IMR-90 (cell line): Measurements from ENCODE around the gene FGR. TPM values are rescaled to one million over a fixed set of nuclear protein-coding genes. Genes with fewer than 3 reads are reported as not detected.

ENCODE experiments used
- ATAC-seq: fragments of 200-7000 bp; cut with Tn5 transposase; 2 replicates; pipeline ENCODE4 v1.9.1; 2020; ENCODE audit warnings: low read depth, mild to moderate bottlenecking, moderate library complexity
- BruUV-seq: library from RNA; stranded (reverse); fragments of 400-500 nt; replicated peaks from 2 replicates; lab custom pipeline; 2021; lab: Mats Ljungman, UMichigan
- CTCF ChIA-PET: fragments of 300-600 bp; formaldehyde crosslinking; extraction: SDS; loops from one replicate; lab custom pipeline; 2021; ENCODE audit warnings: antibody characterized with exemption; lab: Yijun Ruan, JAX
- POLR2A ChIA-PET: fragments of 300-600 bp; sonication (Branson Sonifier 250); formaldehyde crosslinking; loops from one replicate; lab custom pipeline; 2022; ENCODE audit warnings: antibody characterized with exemption; ENCODE audit not compliant: unreplicated experiment; lab: Charles Lee
- DNase-seq: peaks from one replicate; pipeline ENCODE4 v3.0.0; 2013
- H2AFZ ChIP-seq: replicated peaks from 2 replicates; pipeline ENCODE3; 2013; ENCODE audit warnings: low read length, mild to moderate bottlenecking; ENCODE audit not compliant: poor library complexity
- H2AK5ac ChIP-seq: 2 replicates; pipeline ENCODE4 v1.6.1; 2013; ENCODE audit warnings: low read depth, low read length, inconsistent platforms
- H2AK9ac ChIP-seq: replicated peaks from 2 replicates; pipeline ENCODE3; 2013; ENCODE audit warnings: mild to moderate bottlenecking, low read depth, low read length, moderate library complexity; ENCODE audit not compliant: poor library complexity
- H2BK120ac ChIP-seq: 2 replicates; pipeline ENCODE4 v1.6.1; 2013; ENCODE audit warnings: low read depth, low read length, inconsistent platforms
- H2BK15ac ChIP-seq: 3 replicates; pipeline ENCODE4 v1.6.1; 2013; ENCODE audit warnings: low read depth, low read length, inconsistent platforms
- H2BK20ac ChIP-seq: 2 replicates; pipeline ENCODE4 v1.6.1; 2013; ENCODE audit warnings: low read depth, mild to moderate bottlenecking, inconsistent platforms, low read length, moderate library complexity
- H2BK5ac ChIP-seq: 2 replicates; pipeline ENCODE4 v1.6.1; 2013; ENCODE audit warnings: mild to moderate bottlenecking, low read depth, low read length, inconsistent platforms; ENCODE audit not compliant: poor library complexity, severe bottlenecking
- H3K14ac ChIP-seq: replicated peaks from 2 replicates; pipeline ENCODE4 v1.6.1; 2013; ENCODE audit warnings: low read depth, low read length, inconsistent platforms
- H3K18ac ChIP-seq: 2 replicates; pipeline ENCODE4 v1.6.1; 2013; ENCODE audit warnings: low read depth, low read length, control low read depth
- H3K23ac ChIP-seq: 2 replicates; pipeline ENCODE4 v1.6.1; 2013; ENCODE audit warnings: low read depth, low read length, inconsistent platforms
- H3K27ac ChIP-seq: 2 replicates; pipeline ENCODE4 v1.5.1; 2013; ENCODE audit warnings: mild to moderate bottlenecking, control low read depth, low read length; ENCODE audit not compliant: insufficient read depth
- H3K27me3 ChIP-seq: 2 replicates; pipeline ENCODE4 v1.6.1; 2013; ENCODE audit warnings: low read length; ENCODE audit not compliant: control insufficient read depth, insufficient read depth
- H3K36me3 ChIP-seq: 2 replicates; pipeline ENCODE4 v1.6.1; 2013; ENCODE audit warnings: low read length, mixed read lengths; ENCODE audit not compliant: control insufficient read depth, insufficient read depth
- H3K4ac ChIP-seq: 2 replicates; pipeline ENCODE4 v1.6.1; 2013; ENCODE audit warnings: low read depth, low read length, inconsistent platforms
- H3K4me1 ChIP-seq: 2 replicates; pipeline ENCODE4 v1.6.1; 2013; ENCODE audit warnings: low read length, mixed read lengths; ENCODE audit not compliant: control insufficient read depth, insufficient read depth
- H3K4me2 ChIP-seq: 2 replicates; pipeline ENCODE4 v1.6.1; 2013; ENCODE audit warnings: low read depth, mild to moderate bottlenecking, control low read depth, low read length, moderate library complexity
- H3K4me3 ChIP-seq: 2 replicates; pipeline ENCODE4 v1.5.1; 2013; ENCODE audit warnings: low read depth, mild to moderate bottlenecking, control low read depth, low read length, moderate library complexity; ENCODE audit not compliant: insufficient read depth
- H3K56ac ChIP-seq: 2 replicates; pipeline ENCODE4 v1.6.1; 2013; ENCODE audit warnings: low read length, inconsistent platforms; ENCODE audit not compliant: insufficient read depth; ENCODE audit errors: extremely low read depth
- H3K79me1 ChIP-seq, 2 experiments: 2 replicates each; pipeline ENCODE4 v1.6.1; 2013; ENCODE audit warnings: low read length in 2 of 2, inconsistent platforms in 1 of 2, low read depth in 1 of 2
- H3K9ac ChIP-seq: 2 replicates; pipeline ENCODE4 v1.6.1; 2013; ENCODE audit warnings: low read depth, low read length, control low read depth
- H3K9me1 ChIP-seq: 2 replicates; pipeline ENCODE4 v1.6.1; 2013; ENCODE audit warnings: low read length, inconsistent platforms; ENCODE audit not compliant: insufficient read depth
- H3K9me3 ChIP-seq: 2 replicates; pipeline ENCODE4 v1.6.1; 2013; ENCODE audit warnings: low read length; ENCODE audit not compliant: control insufficient read depth, insufficient read depth
- H4K20me1 ChIP-seq: 2 replicates; pipeline ENCODE4 v1.6.1; 2013; ENCODE audit warnings: low read length, inconsistent platforms; ENCODE audit not compliant: insufficient read depth
- H4K5ac ChIP-seq: 2 replicates; pipeline ENCODE4 v1.6.1; 2013; ENCODE audit warnings: mild to moderate bottlenecking, low read depth, low read length, control low read depth
- H4K8ac ChIP-seq, 2 experiments: 2 replicates each; pipeline ENCODE4 v1.6.1; 2013; ENCODE audit warnings: low read depth in 2 of 2, low read length in 2 of 2, control low read depth in 1 of 2, inconsistent platforms in 1 of 2
- H4K91ac ChIP-seq: 2 replicates; pipeline ENCODE4 v1.6.1; 2013; ENCODE audit warnings: low read depth, low read length, inconsistent platforms; ENCODE audit not compliant: insufficient read depth
- BHLHE40 ChIP-seq: fragments of 150-350 bp; IDR thresholded peaks from 2 replicates; pipeline ENCODE4 v1.6.1; 2016; ENCODE audit warnings: mild to moderate bottlenecking, low read depth, low read length
- CEBPB ChIP-seq: IDR thresholded peaks from 2 replicates; pipeline ENCODE4 v1.6.1; 2012; ENCODE audit warnings: low read depth, low read length, improper control_type of control experiment
- CHD1 ChIP-seq: IDR thresholded peaks from 2 replicates; pipeline ENCODE4 v1.6.1; 2012; ENCODE audit warnings: low read depth, low read length, improper control_type of control experiment
- FOS ChIP-seq: fragments of 150-350 bp; IDR thresholded peaks from 2 replicates; pipeline ENCODE4 v1.6.1; 2016; ENCODE audit warnings: low read depth, low read length
- MAFK ChIP-seq: IDR thresholded peaks from 2 replicates; pipeline ENCODE4 v1.6.1; 2012; ENCODE audit warnings: low read depth, low read length, improper control_type of control experiment
- MAZ ChIP-seq: IDR thresholded peaks from 2 replicates; pipeline ENCODE4 v1.6.1; 2012; ENCODE audit warnings: low read depth, mild to moderate bottlenecking, low read length, improper control_type of control experiment, moderate library complexity, borderline replicate concordance
- MXI1 ChIP-seq: IDR thresholded peaks from 2 replicates; pipeline ENCODE4 v1.6.1; 2012; ENCODE audit warnings: low read depth, mild to moderate bottlenecking, low read length, moderate library complexity, borderline replicate concordance
- NFE2L2 ChIP-seq: fragments of 150-350 bp; IDR thresholded peaks from 2 replicates; pipeline ENCODE4 v1.6.1; 2016; ENCODE audit warnings: low read depth, mild to moderate bottlenecking, low read length
- POLR2A ChIP-seq: IDR thresholded peaks from 2 replicates; pipeline ENCODE4 v1.6.1; 2012; ENCODE audit warnings: mild to moderate bottlenecking, low read depth, low read length
- RAD21 ChIP-seq: IDR thresholded peaks from 2 replicates; pipeline ENCODE4 v1.6.1; 2012; ENCODE audit warnings: low read length, improper control_type of control experiment
- RCOR1 ChIP-seq: IDR thresholded peaks from 2 replicates; pipeline ENCODE4 v1.6.1; 2012; ENCODE audit warnings: mild to moderate bottlenecking, low read length, improper control_type of control experiment; ENCODE audit not compliant: insufficient replicate concordance
- RFX5 ChIP-seq: IDR thresholded peaks from 2 replicates; pipeline ENCODE4 v1.8.0; 2012; ENCODE audit warnings: low read depth, mild to moderate bottlenecking, low read length, moderate library complexity
- SMC3 ChIP-seq: fragments of 150-350 bp; IDR thresholded peaks from 2 replicates; pipeline ENCODE4 v1.6.1; 2016; ENCODE audit warnings: low read depth, mild to moderate bottlenecking, antibody characterized with exemption, low read length, moderate library complexity
- WGBS, 2 experiments: methylation state at CpG; one replicate each; pipeline versions ENCODE4 v1.1.5 to v1.1.7; 2013; ENCODE audit warnings: missing lambda C conversion rate in 2 of 2; ENCODE audit not compliant: insufficient read length in 1 of 2; ENCODE audit errors: extremely low coverage in 2 of 2; 5-methylcytosine and 5-hydroxymethylcytosine counted together
- dilution Hi-C: fragments of 300-500 bp; cut with HindIII; formaldehyde crosslinking; loops from one replicate; pipeline ENCODE4 v1.14.3; 2018; ENCODE audit warnings: low sequenced_read_pairs; ENCODE audit not compliant: unreplicated experiment
- in situ Hi-C: fragments of 300-500 bp; cut with MboI; formaldehyde crosslinking; loops from 3 replicates; pipeline ENCODE4 v1.14.3; 2019; ENCODE audit warnings: low sequenced_read_pairs, inconsistent platforms, mixed read lengths
- intact Hi-C: fragments of 100-400 bp; cut with micrococcal nuclease; formaldehyde crosslinking; loops from 2 replicates; pipeline ENCODE4 v1.10.0; 2022
- polyA plus RNA-seq, 3 experiments: library from polyadenylated mRNA; depleted of rRNA; stranded (reverse); fragments of >200 nt; gene quantifications; 2 replicates each; pipeline ENCODE4 v1.2.3, GENCODE V29; 2012; ENCODE audit warnings: low replicate concordance in 1 of 3
- total RNA-seq: library from RNA; depleted of rRNA; stranded (reverse); fragments of >200 nt; gene quantifications from 2 replicates; pipeline ENCODE4 v1.2.3, GENCODE V29; 2012
- TF ChIP-seq, protein P1 (sequence below): fragments of 150-350 bp; IDR thresholded peaks from 2 replicates; pipeline ENCODE4 v1.6.1; 2016; ENCODE audit warnings: low read depth, mild to moderate bottlenecking, low read length, moderate library complexity, borderline replicate concordance
- TF ChIP-seq, protein P2 (sequence below): fragments of 150-350 bp; IDR thresholded peaks from 2 replicates; pipeline ENCODE4 v1.6.1; 2017; ENCODE audit warnings: mild to moderate bottlenecking, antibody characterized with exemption, low read length, low read depth
- TF ChIP-seq, protein P3 (sequence below): conservative IDR thresholded peaks from 2 replicates; pipeline ENCODE4 v1.5.1; 2012; ENCODE audit warnings: mild to moderate bottlenecking, low read depth, low read length, improper control_type of control experiment

The FGR gene
- total and polyA plus RNA-seq, 2 of the 4 experiments (the other 2 are of a cell fraction), result not detected

DNA sequence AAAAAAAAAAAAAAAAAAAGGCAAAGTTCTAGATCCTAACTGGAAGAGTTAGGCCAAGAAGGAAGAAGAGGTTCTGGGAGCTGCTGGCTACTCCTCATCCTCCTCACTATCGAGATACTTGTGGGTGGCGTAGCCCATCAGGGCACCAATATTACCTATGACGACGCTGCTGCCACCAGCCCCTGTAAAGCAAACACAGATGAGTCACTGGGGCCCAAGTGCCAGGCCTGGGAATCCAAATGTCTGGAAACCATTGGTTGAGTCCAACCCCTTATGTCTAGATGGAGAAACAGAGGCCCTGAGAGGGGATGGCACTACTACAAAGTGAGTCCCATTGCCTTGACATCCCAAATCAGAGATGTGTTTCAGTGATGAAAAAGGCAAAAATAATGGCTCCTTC, 31.3 kb upstream of the FGR start:
- Histone ChIP-seq H2AK9ac (no peak overlapping the region), H2BK5ac (no peak overlapping the region), H4K91ac (no peak overlapping the region), H3K79me1 (no peaks in the 10 kb centered on the region), H3K9me3 (no peaks in the 10 kb centered on the region), H3K14ac (no peak overlapping the region), H2BK20ac (no peak overlapping the region), H3K9ac (no peak overlapping the region), H3K27me3 (no peaks in the 10 kb centered on the region), H4K8ac (no peak overlapping the region), H3K18ac (no peak overlapping the region), H3K23ac (no peak overlapping the region), H3K4me2 (no peak overlapping the region), H3K4me3 (no peak overlapping the region), H3K36me3 (no peaks in the 10 kb centered on the region), H3K9me1 (no peaks in the 10 kb centered on the region), H2BK15ac (no peak overlapping the region), H4K5ac (no peak overlapping the region), H3K4me1 (peaks cover 3% of the 10 kb centered on the region; the same call in 1 of the 2 replicates), H3K4ac (no peak overlapping the region), H3K27ac (no peak overlapping the region), H2AK5ac (no peak overlapping the region), H2AFZ (no peak overlapping the region), H4K20me1 (peaks cover 3% of the 10 kb centered on the region; the same call in 1 of the 2 replicates), H3K56ac (no peak overlapping the region), H2BK120ac (no peak overlapping the region)
- TF ChIP-seq MAZ, result no peak
- no peak for TF ChIP-seq POLR2A
- no peak for TF ChIP-seq MXI1
- no peak for TF ChIP-seq RFX5
- no peak for TF ChIP-seq CHD1
- no peak for TF ChIP-seq FOS
- no peak for TF ChIP-seq MAFK
- TF ChIP-seq, protein P1, sequence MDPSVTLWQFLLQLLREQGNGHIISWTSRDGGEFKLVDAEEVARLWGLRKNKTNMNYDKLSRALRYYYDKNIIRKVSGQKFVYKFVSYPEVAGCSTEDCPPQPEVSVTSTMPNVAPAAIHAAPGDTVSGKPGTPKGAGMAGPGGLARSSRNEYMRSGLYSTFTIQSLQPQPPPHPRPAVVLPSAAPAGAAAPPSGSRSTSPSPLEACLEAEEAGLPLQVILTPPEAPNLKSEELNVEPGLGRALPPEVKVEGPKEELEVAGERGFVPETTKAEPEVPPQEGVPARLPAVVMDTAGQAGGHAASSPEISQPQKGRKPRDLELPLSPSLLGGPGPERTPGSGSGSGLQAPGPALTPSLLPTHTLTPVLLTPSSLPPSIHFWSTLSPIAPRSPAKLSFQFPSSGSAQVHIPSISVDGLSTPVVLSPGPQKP, result no peak
- TF ChIP-seq, protein P2, sequence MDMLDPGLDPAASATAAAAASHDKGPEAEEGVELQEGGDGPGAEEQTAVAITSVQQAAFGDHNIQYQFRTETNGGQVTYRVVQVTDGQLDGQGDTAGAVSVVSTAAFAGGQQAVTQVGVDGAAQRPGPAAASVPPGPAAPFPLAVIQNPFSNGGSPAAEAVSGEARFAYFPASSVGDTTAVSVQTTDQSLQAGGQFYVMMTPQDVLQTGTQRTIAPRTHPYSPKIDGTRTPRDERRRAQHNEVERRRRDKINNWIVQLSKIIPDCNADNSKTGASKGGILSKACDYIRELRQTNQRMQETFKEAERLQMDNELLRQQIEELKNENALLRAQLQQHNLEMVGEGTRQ, result no peak
- no peak for TF ChIP-seq NFE2L2
- TF ChIP-seq, protein P3, sequence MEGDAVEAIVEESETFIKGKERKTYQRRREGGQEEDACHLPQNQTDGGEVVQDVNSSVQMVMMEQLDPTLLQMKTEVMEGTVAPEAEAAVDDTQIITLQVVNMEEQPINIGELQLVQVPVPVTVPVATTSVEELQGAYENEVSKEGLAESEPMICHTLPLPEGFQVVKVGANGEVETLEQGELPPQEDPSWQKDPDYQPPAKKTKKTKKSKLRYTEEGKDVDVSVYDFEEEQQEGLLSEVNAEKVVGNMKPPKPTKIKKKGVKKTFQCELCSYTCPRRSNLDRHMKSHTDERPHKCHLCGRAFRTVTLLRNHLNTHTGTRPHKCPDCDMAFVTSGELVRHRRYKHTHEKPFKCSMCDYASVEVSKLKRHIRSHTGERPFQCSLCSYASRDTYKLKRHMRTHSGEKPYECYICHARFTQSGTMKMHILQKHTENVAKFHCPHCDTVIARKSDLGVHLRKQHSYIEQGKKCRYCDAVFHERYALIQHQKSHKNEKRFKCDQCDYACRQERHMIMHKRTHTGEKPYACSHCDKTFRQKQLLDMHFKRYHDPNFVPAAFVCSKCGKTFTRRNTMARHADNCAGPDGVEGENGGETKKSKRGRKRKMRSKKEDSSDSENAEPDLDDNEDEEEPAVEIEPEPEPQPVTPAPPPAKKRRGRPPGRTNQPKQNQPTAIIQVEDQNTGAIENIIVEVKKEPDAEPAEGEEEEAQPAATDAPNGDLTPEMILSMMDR, result no peak
- no peak for TF ChIP-seq RAD21
- TF ChIP-seq RCOR1, result no peak
- no peak for TF ChIP-seq BHLHE40
- no peak for TF ChIP-seq SMC3
- no peak for TF ChIP-seq CEBPB
- DNase-seq (no peak), ATAC-seq (no peak)
- in situ Hi-C loops (loop anchor here (10.0 kb wide), 1 partner anchor 251 kb away; no protein-coding TSS in a partner anchor), intact Hi-C loops (no loop called here), dilution Hi-C loops (no loop called here)
- BruUV-seq, result no TSS peak
- ChIA-PET POLR2A (no interaction called here), CTCF (interaction anchor here (0.6 to 0.7 kb wide), 2 partner anchors 9 to 60 kb away, joined by 4 to 5 read pairs; no protein-coding TSS in a partner anchor)
- no CpG with 5 or more reads among the region's 4 CpGs for WGBS, 2 experiments
